Loucy (cell line): Measurements from ENCODE around the gene CDH26.

Experiments used
- EZH2phosphoT487 ChIP-seq: fragments of 200-600 bp; IDR thresholded peaks from 2 replicates; pipeline ENCODE4 v1.6.1; 2018; ENCODE audit warnings: antibody characterized with exemption, mild to moderate bottlenecking, moderate library complexity, borderline replicate concordance
- TF ChIP-seq, protein P1 (sequence below): fragments of 200-600 bp; sonication (generic); conservative IDR thresholded peaks from 2 replicates; pipeline ENCODE4 v1.5.1; 2014; ENCODE audit warnings: mild to moderate bottlenecking, antibody characterized with exemption, low read length

DNA sequence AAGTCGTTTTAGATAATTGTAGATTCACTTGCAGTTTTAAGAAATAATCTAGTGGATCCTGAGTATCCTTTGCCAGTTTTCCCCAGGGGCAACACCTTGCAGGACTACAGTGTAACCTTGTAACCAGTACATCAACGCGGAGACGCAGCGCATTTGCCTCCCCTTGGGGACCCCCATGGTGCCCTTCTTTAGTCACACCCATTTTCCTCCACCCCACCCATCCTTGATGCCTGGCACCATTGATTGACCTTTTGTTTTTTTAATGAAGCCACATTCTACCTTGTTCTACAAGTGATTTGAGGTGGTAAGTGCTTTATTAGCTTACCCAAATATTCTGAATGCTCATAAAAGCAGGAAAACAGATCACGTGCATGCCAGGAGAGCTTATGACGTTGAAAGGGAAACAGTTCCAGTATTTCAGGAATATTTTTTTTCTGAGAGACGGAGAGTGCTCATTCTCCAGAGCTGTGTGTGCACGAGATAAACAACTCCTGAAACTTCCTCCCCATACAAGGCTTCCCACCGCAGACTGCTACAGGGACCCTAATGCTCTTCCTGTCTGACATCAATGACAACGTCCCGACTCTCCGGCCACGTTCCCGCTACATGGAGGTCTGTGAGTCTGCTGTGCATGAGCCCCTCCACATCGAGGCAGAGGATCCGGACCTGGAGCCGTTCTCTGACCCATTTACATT is 35.7 kb downstream of the CDH26 start:
- TF ChIP-seq, protein P1, sequence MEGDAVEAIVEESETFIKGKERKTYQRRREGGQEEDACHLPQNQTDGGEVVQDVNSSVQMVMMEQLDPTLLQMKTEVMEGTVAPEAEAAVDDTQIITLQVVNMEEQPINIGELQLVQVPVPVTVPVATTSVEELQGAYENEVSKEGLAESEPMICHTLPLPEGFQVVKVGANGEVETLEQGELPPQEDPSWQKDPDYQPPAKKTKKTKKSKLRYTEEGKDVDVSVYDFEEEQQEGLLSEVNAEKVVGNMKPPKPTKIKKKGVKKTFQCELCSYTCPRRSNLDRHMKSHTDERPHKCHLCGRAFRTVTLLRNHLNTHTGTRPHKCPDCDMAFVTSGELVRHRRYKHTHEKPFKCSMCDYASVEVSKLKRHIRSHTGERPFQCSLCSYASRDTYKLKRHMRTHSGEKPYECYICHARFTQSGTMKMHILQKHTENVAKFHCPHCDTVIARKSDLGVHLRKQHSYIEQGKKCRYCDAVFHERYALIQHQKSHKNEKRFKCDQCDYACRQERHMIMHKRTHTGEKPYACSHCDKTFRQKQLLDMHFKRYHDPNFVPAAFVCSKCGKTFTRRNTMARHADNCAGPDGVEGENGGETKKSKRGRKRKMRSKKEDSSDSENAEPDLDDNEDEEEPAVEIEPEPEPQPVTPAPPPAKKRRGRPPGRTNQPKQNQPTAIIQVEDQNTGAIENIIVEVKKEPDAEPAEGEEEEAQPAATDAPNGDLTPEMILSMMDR, result no peak
- TF ChIP-seq EZH2phosphoT487, result no peak
